ENCODE measurements around the gene PEAR1. TPM values are rescaled to one million over a fixed set of nuclear protein-coding genes. Genes with fewer than 3 reads are reported as not detected.

Gene PEAR1, protein sequence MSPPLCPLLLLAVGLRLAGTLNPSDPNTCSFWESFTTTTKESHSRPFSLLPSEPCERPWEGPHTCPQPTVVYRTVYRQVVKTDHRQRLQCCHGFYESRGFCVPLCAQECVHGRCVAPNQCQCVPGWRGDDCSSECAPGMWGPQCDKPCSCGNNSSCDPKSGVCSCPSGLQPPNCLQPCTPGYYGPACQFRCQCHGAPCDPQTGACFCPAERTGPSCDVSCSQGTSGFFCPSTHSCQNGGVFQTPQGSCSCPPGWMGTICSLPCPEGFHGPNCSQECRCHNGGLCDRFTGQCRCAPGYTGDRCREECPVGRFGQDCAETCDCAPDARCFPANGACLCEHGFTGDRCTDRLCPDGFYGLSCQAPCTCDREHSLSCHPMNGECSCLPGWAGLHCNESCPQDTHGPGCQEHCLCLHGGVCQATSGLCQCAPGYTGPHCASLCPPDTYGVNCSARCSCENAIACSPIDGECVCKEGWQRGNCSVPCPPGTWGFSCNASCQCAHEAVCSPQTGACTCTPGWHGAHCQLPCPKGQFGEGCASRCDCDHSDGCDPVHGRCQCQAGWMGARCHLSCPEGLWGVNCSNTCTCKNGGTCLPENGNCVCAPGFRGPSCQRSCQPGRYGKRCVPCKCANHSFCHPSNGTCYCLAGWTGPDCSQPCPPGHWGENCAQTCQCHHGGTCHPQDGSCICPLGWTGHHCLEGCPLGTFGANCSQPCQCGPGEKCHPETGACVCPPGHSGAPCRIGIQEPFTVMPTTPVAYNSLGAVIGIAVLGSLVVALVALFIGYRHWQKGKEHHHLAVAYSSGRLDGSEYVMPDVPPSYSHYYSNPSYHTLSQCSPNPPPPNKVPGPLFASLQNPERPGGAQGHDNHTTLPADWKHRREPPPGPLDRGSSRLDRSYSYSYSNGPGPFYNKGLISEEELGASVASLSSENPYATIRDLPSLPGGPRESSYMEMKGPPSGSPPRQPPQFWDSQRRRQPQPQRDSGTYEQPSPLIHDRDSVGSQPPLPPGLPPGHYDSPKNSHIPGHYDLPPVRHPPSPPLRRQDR
- polyA plus RNA-seq (2013): 15.7 TPM

DNA sequence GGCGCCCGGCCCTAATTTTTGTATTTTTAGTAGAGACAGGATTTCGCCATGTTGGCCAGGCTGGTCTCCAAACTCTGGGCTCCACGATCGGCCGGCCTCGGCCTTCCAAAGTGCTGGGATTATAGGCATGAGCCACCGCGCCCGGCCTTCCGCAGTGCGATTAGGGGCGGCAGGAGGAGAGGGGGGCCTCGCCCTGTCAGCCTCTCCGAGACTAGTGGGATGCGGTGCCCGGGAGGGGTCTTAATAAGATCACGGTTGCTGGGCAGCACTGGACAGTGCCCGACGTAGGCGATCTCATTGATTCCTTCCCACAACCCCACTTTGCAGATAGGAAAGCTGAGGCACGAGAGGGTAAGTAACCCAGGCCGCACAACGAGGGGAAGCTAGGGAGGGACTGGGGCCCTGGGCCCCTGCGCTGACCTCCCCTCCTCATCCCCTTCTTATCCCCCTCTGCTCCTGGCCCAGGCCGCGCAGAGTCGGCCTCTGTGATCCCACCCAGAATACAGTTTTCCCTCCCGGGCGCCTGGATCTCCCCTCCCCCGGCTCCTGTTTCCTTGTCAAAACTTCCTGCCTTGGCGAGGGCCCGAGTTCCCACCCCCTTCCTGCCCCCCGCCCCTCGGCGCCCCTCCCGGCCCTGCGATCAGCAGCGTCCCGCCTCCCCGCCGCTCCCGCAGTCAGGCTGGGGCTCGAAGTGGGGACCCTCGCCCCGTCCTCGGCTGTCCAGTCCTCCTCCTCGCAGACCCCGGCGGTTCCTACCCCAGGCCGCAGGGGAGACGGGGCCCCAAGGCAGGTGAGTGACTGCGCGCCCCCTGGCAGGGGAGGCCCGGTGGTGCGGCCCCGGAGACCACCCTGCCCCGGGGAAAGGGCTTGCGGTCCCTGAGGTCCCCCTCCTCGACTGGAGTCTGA lies at the start of gene PEAR1:
Gene PEAR1 (plus strand): TSS at position 671 of the 906 bp plus-strand sequence. CDS start 10,209 bp downstream, outside the sequence.
- Histone ChIP-seq H3K4me1 (ENCODE audit: control extremely low read depth in 1 of 4, control insufficient read depth in 4 of 4, insufficient read depth in 4 of 4, low read length in 3 of 4) (peaks cover 6 to 52% (median 51%) of the 10 kb centered on the region in 4 experiments), H3K4me3 (ENCODE audit: control insufficient read depth in 1 of 7, extremely low read depth in 1 of 7, insufficient read depth in 4 of 7, low read depth in 2 of 7, low read length in 6 of 7) (peak within 1 kb of the TSS; percentile 27 to 78 (median 63)), H3K27ac (ENCODE audit: insufficient read depth in 1 of 2, low read depth in 1 of 2, low read length in 2 of 2, poor library complexity in 1 of 2, severe bottlenecking in 2 of 2) (peak within 1 kb of the TSS; percentile 43 to 62), H3K9me3 (ENCODE audit: control extremely low read depth in 1 of 5, control insufficient read depth in 4 of 5, insufficient read depth in 2 of 5, low read depth in 1 of 5, low read length in 4 of 5) (no peaks in the 10 kb centered on the region), H3K36me3 (ENCODE audit: control insufficient read depth in 4 of 4, insufficient read depth in 4 of 4, low read length in 3 of 4) (no peaks in the 10 kb centered on the region), H3K27me3 (replicated peaks in 2 of 5; ENCODE audit: control insufficient read depth in 4 of 5, insufficient read depth in 5 of 5, low read length in 4 of 5) (peaks cover 0 to 18% (median 9%) of the 10 kb centered on the region in 5 experiments)
- CTCF ChIA-PET: interaction anchor here (0.7 to 12.7 kb wide), 10 partner anchors 8 to 182 kb away, joined by 3 to 201 read pairs (median 48); partner anchors contain the start of genes INSRR, ISG20L2, LRRC71 and METTL25B
- DNase-seq: peak in 1 of 3 donors; percentile 43
- POLR2A ChIA-PET: no interaction called here
- under 1% methylated on average over 41 of the region's 60 CpGs for WGBS (ENCODE audit: insufficient coverage)

DNA sequence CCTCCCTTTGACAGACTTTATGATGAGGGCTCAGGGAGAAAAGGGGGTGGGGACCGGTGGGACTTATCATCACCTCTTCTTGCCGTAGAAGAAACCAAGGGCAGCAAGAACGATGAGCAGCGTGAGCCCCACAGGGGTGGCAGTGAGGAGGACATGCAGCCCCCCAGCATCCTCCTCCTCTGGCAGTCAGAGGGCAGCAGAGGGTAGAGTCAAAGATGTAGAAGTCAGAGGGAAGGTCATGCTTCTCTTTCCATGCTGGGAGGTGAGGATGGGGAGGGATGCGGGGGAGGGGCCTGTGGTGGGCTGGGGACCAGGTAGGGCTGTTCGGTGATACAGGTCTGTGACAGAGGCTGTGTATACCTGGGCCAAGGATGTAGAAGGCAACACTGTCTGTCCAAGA lies 49.4 kb upstream of the PEAR1 start:
- Histone ChIP-seq H3K9me3 (ENCODE audit: control extremely low read depth in 1 of 5, control insufficient read depth in 4 of 5, insufficient read depth in 2 of 5, low read depth in 1 of 5, low read length in 4 of 5) (no peaks in the 10 kb centered on the region), H3K27ac (ENCODE audit: insufficient read depth in 1 of 2, low read depth in 1 of 2, low read length in 2 of 2, poor library complexity in 1 of 2, severe bottlenecking in 2 of 2) (no peak overlapping the region), H3K4me1 (ENCODE audit: control extremely low read depth in 1 of 4, control insufficient read depth in 4 of 4, insufficient read depth in 4 of 4, low read length in 3 of 4) (peaks cover 0 to 20% (median 15%) of the 10 kb centered on the region in 4 experiments), H3K27me3 (replicated peaks in 2 of 5; ENCODE audit: control insufficient read depth in 4 of 5, insufficient read depth in 5 of 5, low read length in 4 of 5) (peaks cover 0 to 89% (median 46%) of the 10 kb centered on the region in 5 experiments), H3K36me3 (ENCODE audit: control insufficient read depth in 4 of 4, insufficient read depth in 4 of 4, low read length in 3 of 4) (no peaks in the 10 kb centered on the region), H3K4me3 (ENCODE audit: control insufficient read depth in 1 of 7, extremely low read depth in 1 of 7, insufficient read depth in 4 of 7, low read depth in 2 of 7, low read length in 6 of 7) (no peak overlapping the region)
- CTCF ChIA-PET: interaction anchor here (1.0 to 7.3 kb wide), 4 partner anchors 15 to 83 kb away, joined by 3 to 72 read pairs (median 6); partner anchors contain the start of genes INSRR and NTRK1
- POLR2A ChIA-PET: no interaction called here
- WGBS (ENCODE audit: insufficient coverage): 39% methylated on average over 4 of the region's 6 CpGs
- DNase-seq: peak in 1 of 3 donors; percentile 24

DNA sequence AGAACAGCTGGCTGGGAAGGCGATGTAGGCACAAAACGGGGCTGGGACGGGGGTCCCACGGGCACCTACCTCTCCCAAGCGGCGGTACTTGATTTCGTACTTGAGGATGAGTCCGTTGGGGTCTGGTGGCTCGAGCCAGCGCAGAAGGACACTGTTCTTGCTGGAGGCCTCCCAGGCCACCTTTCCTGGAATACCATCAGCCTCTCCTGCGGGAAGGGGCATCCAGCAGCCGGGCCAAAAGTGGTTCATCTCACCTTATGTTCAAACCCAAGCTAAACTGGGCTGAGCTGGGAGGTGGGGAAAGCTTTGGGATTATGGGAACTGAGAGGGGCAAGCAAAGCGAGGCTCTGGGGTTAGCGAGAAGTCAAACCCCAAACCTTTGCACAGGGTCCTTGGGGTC lies 48.9 kb upstream of the PEAR1 start:
- Histone ChIP-seq H3K4me1 (ENCODE audit: control extremely low read depth in 1 of 4, control insufficient read depth in 4 of 4, insufficient read depth in 4 of 4, low read length in 3 of 4) (peaks cover 0 to 20% (median 15%) of the 10 kb centered on the region in 4 experiments), H3K9me3 (ENCODE audit: control extremely low read depth in 1 of 5, control insufficient read depth in 4 of 5, insufficient read depth in 2 of 5, low read depth in 1 of 5, low read length in 4 of 5) (no peaks in the 10 kb centered on the region), H3K4me3 (ENCODE audit: control insufficient read depth in 1 of 7, extremely low read depth in 1 of 7, insufficient read depth in 4 of 7, low read depth in 2 of 7, low read length in 6 of 7) (peak overlapping the region in 3 of 7 experiments; percentile 43 to 61 (median 45)), H3K27ac (ENCODE audit: insufficient read depth in 1 of 2, low read depth in 1 of 2, low read length in 2 of 2, poor library complexity in 1 of 2, severe bottlenecking in 2 of 2) (no peak overlapping the region), H3K27me3 (replicated peaks in 2 of 5; ENCODE audit: control insufficient read depth in 4 of 5, insufficient read depth in 5 of 5, low read length in 4 of 5) (peaks cover 0 to 90% (median 44%) of the 10 kb centered on the region in 5 experiments), H3K36me3 (ENCODE audit: control insufficient read depth in 4 of 4, insufficient read depth in 4 of 4, low read length in 3 of 4) (no peaks in the 10 kb centered on the region)
- WGBS (ENCODE audit: insufficient coverage): 41% methylated on average over 4 of the region's 14 CpGs
- DNase-seq: no peak
- ChIA-PET CTCF (interaction anchor here (2.4 to 7.3 kb wide), 2 partner anchors 14 to 46 kb away, joined by 7 to 72 read pairs; partner anchors contain the start of genes INSRR and NTRK1), POLR2A (no interaction called here)

DNA sequence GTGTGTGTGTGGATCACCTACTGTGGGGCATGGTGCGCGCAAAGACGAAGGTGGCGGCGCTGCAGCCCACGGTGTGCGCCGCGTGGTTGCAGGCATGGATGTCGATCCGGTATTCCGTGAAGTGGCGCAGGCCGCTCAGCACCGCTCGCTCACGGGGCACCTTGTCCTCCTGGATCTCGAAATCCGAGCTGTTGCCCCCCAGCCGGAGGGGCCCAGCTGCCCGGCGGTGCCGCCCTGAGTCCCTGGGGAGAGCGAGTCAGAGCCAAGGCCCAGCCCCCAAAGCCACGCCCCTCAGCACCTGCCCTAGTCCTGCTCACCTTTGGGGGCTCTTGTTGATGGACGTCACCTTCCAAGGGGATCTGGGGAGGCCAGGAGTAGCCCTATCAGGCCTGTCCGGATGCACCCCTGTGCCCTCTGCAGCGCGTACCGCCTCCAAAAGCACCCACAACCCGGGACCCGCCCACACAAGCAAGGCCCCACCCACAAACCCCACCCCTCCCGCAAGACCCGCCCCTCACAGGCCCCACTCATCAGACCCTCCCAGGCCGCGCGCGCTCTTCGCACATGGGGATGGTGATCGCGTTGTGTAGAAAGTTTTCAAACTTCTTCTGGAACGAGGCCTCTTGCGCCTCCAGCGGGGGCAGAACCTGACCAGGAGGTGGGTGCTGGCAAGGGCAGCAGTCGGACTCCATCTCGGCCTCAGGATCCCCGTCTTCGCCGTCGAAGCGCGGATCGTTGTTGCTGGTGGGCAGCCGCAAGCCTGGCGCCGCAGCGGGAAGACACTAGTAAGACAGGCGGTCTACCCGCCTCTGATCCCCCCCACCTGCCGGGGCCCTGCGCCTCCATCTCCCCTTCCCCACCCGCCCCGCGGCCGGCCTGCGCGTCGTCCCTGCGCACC lies 48.2 kb upstream of the PEAR1 start:
- no peaks in the 10 kb centered on the region for H3K9me3 ChIP-seq (ENCODE audit: control extremely low read depth in 1 of 5, control insufficient read depth in 4 of 5, insufficient read depth in 2 of 5, low read depth in 1 of 5, low read length in 4 of 5)
- H3K36me3 ChIP-seq (ENCODE audit: control insufficient read depth in 4 of 4, insufficient read depth in 4 of 4, low read length in 3 of 4): no peaks in the 10 kb centered on the region
- 8% methylated on average over 43 of the region's 69 CpGs for WGBS (ENCODE audit: insufficient coverage)
- peaks cover 0 to 20% (median 15%) of the 10 kb centered on the region in 4 experiments for H3K4me1 ChIP-seq (ENCODE audit: control extremely low read depth in 1 of 4, control insufficient read depth in 4 of 4, insufficient read depth in 4 of 4, low read length in 3 of 4)
- POLR2A ChIA-PET: interaction anchor here (1.0 kb wide), 1 partner anchor 15 kb away, joined by 3 read pairs; no protein-coding TSS in a partner anchor
- DNase-seq: peak; percentile 52 to 76 (median 74)
- H3K4me3 ChIP-seq (ENCODE audit: control insufficient read depth in 1 of 7, extremely low read depth in 1 of 7, insufficient read depth in 4 of 7, low read depth in 2 of 7, low read length in 6 of 7): peak overlapping the region in 3 of 7 experiments; percentile 43 to 61 (median 45)
- H3K27me3 ChIP-seq (replicated peaks in 2 of 5; ENCODE audit: control insufficient read depth in 4 of 5, insufficient read depth in 5 of 5, low read length in 4 of 5): peaks cover 0 to 97% (median 44%) of the 10 kb centered on the region in 5 experiments
- CTCF ChIA-PET: interaction anchor here (2.4 to 7.3 kb wide), 2 partner anchors 14 to 45 kb away, joined by 7 to 72 read pairs; partner anchors contain the start of genes INSRR and NTRK1
- no peak overlapping the region for H3K27ac ChIP-seq (ENCODE audit: insufficient read depth in 1 of 2, low read depth in 1 of 2, low read length in 2 of 2, poor library complexity in 1 of 2, severe bottlenecking in 2 of 2)

DNA sequence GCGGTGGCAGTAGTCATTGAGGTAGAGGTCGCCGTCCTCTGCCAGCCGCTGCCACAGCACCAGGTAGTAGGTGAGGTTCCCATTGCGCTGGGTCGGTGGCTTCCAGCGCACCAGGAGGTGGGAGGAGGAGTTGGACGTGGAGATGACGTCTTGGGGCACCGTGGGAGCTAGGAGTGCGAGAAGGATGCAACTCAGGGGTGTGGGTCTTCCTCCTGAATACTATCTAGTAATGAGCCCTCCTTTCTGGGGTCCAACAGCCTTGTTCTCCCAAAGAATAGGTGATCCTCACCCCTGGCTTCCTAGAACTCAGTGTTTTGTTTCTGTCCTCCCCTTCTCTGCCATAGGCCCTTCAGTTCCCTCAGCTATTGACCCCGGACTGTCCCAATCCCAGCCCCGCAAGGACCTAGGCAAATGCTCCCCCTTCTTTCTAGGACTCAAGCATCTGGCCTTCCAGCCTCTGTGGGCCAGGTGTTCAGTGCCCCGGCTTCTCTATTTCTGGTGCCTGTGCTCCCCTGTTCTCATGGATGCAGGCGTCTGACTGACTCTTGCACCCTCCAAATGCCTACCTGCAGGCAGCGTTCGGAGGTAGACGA lies 47.5 kb upstream of the PEAR1 start:
- Histone ChIP-seq H3K4me1 (ENCODE audit: control extremely low read depth in 1 of 4, control insufficient read depth in 4 of 4, insufficient read depth in 4 of 4, low read length in 3 of 4) (peaks cover 0 to 20% (median 15%) of the 10 kb centered on the region in 4 experiments), H3K9me3 (ENCODE audit: control extremely low read depth in 1 of 5, control insufficient read depth in 4 of 5, insufficient read depth in 2 of 5, low read depth in 1 of 5, low read length in 4 of 5) (no peaks in the 10 kb centered on the region), H3K27me3 (replicated peaks in 2 of 5; ENCODE audit: control insufficient read depth in 4 of 5, insufficient read depth in 5 of 5, low read length in 4 of 5) (peaks cover 0 to 91% (median 44%) of the 10 kb centered on the region in 5 experiments), H3K27ac (ENCODE audit: insufficient read depth in 1 of 2, low read depth in 1 of 2, low read length in 2 of 2, poor library complexity in 1 of 2, severe bottlenecking in 2 of 2) (no peak overlapping the region), H3K36me3 (ENCODE audit: control insufficient read depth in 4 of 4, insufficient read depth in 4 of 4, low read length in 3 of 4) (no peaks in the 10 kb centered on the region), H3K4me3 (ENCODE audit: control insufficient read depth in 1 of 7, extremely low read depth in 1 of 7, insufficient read depth in 4 of 7, low read depth in 2 of 7, low read length in 6 of 7) (no peak overlapping the region)
- CTCF ChIA-PET: interaction anchor here (1.2 to 7.3 kb wide), 3 partner anchors 9 to 103 kb away, joined by 3 to 72 read pairs (median 41); partner anchors contain the start of genes INSRR and NTRK1
- POLR2A ChIA-PET: interaction anchor here (1.0 kb wide), 1 partner anchor 14 kb away, joined by 3 read pairs; no protein-coding TSS in a partner anchor
- 72% methylated on average over 8 of the region's 18 CpGs for WGBS (ENCODE audit: insufficient coverage)
- no peak for DNase-seq
